Measurements from ENCODE around the gene CCDC127. TPM values are rescaled to one million over a fixed set of nuclear protein-coding genes. Genes with fewer than 3 reads are reported as not detected.
"Not testable (repeated sequence)": the region's sequence is repeated elsewhere in the genome, so short reads cannot be mapped to it uniquely, and the experiment has no call there.

CCDC127 gene
- total RNA-seq, 4 donors from 2014 or later, result 4.5 to 7.2 (median 5.8) TPM

GRCh38 chr5:228886-229285 is 10.9 kb upstream of the CCDC127 start:
- Histone ChIP-seq H3K4me3 (no peak overlapping the region), H3K27ac (no peak overlapping the region), H3K4me1 (peaks cover 0 to under 1% (median 0%) of the 10 kb centered on the region in 4 donors), H3K36me3 (peaks cover 0 to 99% (median 47%) of the 10 kb centered on the region in 3 donors), H3K27me3 (no peaks in the 10 kb centered on the region), H3K9me3 (no peaks in the 10 kb centered on the region)
- no peak for DNase-seq (ENCODE audit: low spot score in 2 of 2)
- TF ChIP-seq CTCF (IDR thresholded peaks at IDR 0.05) (no peak), POLR2A (IDR thresholded peaks at IDR 0.05) (no peak), EP300 (IDR thresholded peaks at IDR 0.05) (no peak)
- 41 to 50% methylated on average over 3 of the region's 3 CpGs for WGBS, 2 donors

- peaks cover 0 to 86% (median 42%) of the 10 kb centered on the region in 3 donors for H3K36me3 ChIP-seq
- not testable (repeated sequence) for H3K9me3 ChIP-seq
Measured at GRCh38 chr5:227375-227774, 9.4 kb upstream of the CCDC127 start.

GRCh38 chr5:225334-225733 is 7.4 kb upstream of the CCDC127 start:
- no peak overlapping the region for H3K4me3 ChIP-seq
- 95 to 97% methylated on average over 13 to 14 of the region's 14 CpGs for WGBS, 2 donors
- DNase-seq (ENCODE audit: low spot score in 2 of 2), result no peak
- no peak overlapping the region for H3K27ac ChIP-seq
- H3K4me1 ChIP-seq, result peaks cover 0 to 36% (median 7%) of the 10 kb centered on the region in 4 donors
- no peak for TF ChIP-seq POLR2A (IDR thresholded peaks at IDR 0.05)
- TF ChIP-seq CTCF (IDR thresholded peaks at IDR 0.05), result no peak
- TF ChIP-seq EP300 (IDR thresholded peaks at IDR 0.05), result no peak
- no peaks in the 10 kb centered on the region for H3K9me3 ChIP-seq
- no peaks in the 10 kb centered on the region for H3K27me3 ChIP-seq
- peaks cover 0 to 66% (median 39%) of the 10 kb centered on the region in 3 donors for H3K36me3 ChIP-seq

More at GRCh38 chr5:227375-227774, 9.4 kb upstream of the CCDC127 start:
- H3K4me3 ChIP-seq; H3K27me3 ChIP-seq; DNase-seq (ENCODE audit: low spot score in 2 of 2); H3K27ac ChIP-seq: not testable (repeated sequence)
- 91 to 96% methylated on average over 7 to 17 of the region's 17 CpGs for WGBS, 2 donors
- H3K4me1 ChIP-seq, result peaks cover 0 to 16% (median 0%) of the 10 kb centered on the region in 4 donors

- Histone ChIP-seq H3K4me3 (no peak overlapping the region), H3K36me3 (peaks cover 0 to 50% (median 33%) of the 10 kb centered on the region in 3 donors), H3K4me1 (peaks cover 0 to 49% (median 18%) of the 10 kb centered on the region in 4 donors), H3K27me3 (no peaks in the 10 kb centered on the region), H3K27ac (no peak overlapping the region), H3K9me3 (no peaks in the 10 kb centered on the region)
- TF ChIP-seq POLR2A (IDR thresholded peaks at IDR 0.05), result no peak
- TF ChIP-seq EP300 (IDR thresholded peaks at IDR 0.05), result no peak
- DNase-seq (ENCODE audit: low spot score in 2 of 2), result no peak
- WGBS, 2 donors, result 82% methylated on average over 6 of the region's 6 CpGs
Measured at GRCh38 chr5:223791-224190, 5.8 kb upstream of the CCDC127 start.

- not testable (repeated sequence) for H3K27me3 ChIP-seq; H3K9me3 ChIP-seq; H3K27ac ChIP-seq; DNase-seq (ENCODE audit: low spot score in 2 of 2); H3K4me3 ChIP-seq
- 62% methylated on average over 6 of the region's 6 CpGs for WGBS, 2 donors
- H3K36me3 ChIP-seq, result peaks cover 0 to 44% (median 29%) of the 10 kb centered on the region in 3 donors
- H3K4me1 ChIP-seq, result peaks cover 0 to 49% (median 18%) of the 10 kb centered on the region in 4 donors
Measured at GRCh38 chr5:222951-223715, 5.2 kb upstream of the CCDC127 start.

GRCh38 chr5:219991-220390 is 2.0 kb upstream of the CCDC127 start:
- WGBS, 2 donors, result 38 to 40% methylated on average over 4 of the region's 4 CpGs
- peak overlapping the region; percentile 89 to 99 (median 94) for H3K4me3 ChIP-seq
- H3K27ac ChIP-seq, result peak overlapping the region in 2 of 4 donors; percentile 87 to 97
- peaks cover 0 to 66% (median 18%) of the 10 kb centered on the region in 4 donors for H3K4me1 ChIP-seq
- no peaks in the 10 kb centered on the region for H3K27me3 ChIP-seq
- no peaks in the 10 kb centered on the region for H3K9me3 ChIP-seq
- TF ChIP-seq POLR2A (IDR thresholded peaks at IDR 0.05), result no peak
- no peak for TF ChIP-seq CTCF (IDR thresholded peaks at IDR 0.05)
- TF ChIP-seq EP300 (IDR thresholded peaks at IDR 0.05), result no peak
- DNase-seq (ENCODE audit: low spot score in 2 of 2), result no peak
- peaks cover 0 to 13% (median 8%) of the 10 kb centered on the region in 3 donors for H3K36me3 ChIP-seq
